ENCODE data around the gene RNASE13.

The RNASE13 gene

GRCh38 chr14:21023817-21024584 is 10.6 kb downstream of the RNASE13 start:
- peak overlapping the region; percentile 69 for H3K4me3 ChIP-seq (ENCODE audit: low read depth, low read length)
- CTCF ChIA-PET: interaction anchor here (0.8 to 1.7 kb wide), 6 partner anchors 10 to 81 kb away, joined by 3 to 6 read pairs (median 4); no protein-coding TSS in a partner anchor

More at GRCh38 chr14:21023817-21024584, 10.6 kb downstream of the RNASE13 start:
- POLR2A ChIA-PET: interaction anchor here (1.0 kb wide), 1 partner anchor 9 kb away, joined by 5 read pairs; no protein-coding TSS in a partner anchor
- no peak for TF ChIP-seq ZNF670 (tag by site-specific recombination; IDR thresholded peaks at IDR 0.05; ENCODE audit: low read depth)
- TF ChIP-seq ZNF473 (tag by site-specific recombination; IDR thresholded peaks at IDR 0.05): no peak
- TF ChIP-seq ZNF324 (tag by site-specific recombination; IDR thresholded peaks at IDR 0.05): no peak
- TF ChIP-seq CTCF (tag by site-specific recombination; IDR thresholded peaks at IDR 0.05): no peak
- TF ChIP-seq ZNF624 (tag by site-specific recombination; IDR thresholded peaks at IDR 0.05): no peak
- TF ChIP-seq ZNF280C (tag by site-specific recombination; IDR thresholded peaks at IDR 0.05): no peak
- TF ChIP-seq ZNF48 (tag by site-specific recombination; IDR thresholded peaks at IDR 0.05): no peak
- TF ChIP-seq ZNF391 (tag by site-specific recombination; IDR thresholded peaks at IDR 0.05; ENCODE audit: borderline replicate concordance, low read depth): no peak
- no peak for TF ChIP-seq ZNF426 (tag by site-specific recombination; IDR thresholded peaks at IDR 0.05)
- no peak for TF ChIP-seq PBX3 (CRISPR knock-in tag; IDR thresholded peaks at IDR 0.05)
- TF ChIP-seq ZSCAN18 (tag by site-specific recombination; IDR thresholded peaks at IDR 0.05): no peak
- no peak for TF ChIP-seq ZFP3 (tag by site-specific recombination; IDR thresholded peaks at IDR 0.05; ENCODE audit: low read depth)
- TF ChIP-seq TCF7L2 (IDR thresholded peaks at IDR 0.05; ENCODE audit: borderline replicate concordance, low read depth, low read length): no peak
- no peak for TF ChIP-seq ZSCAN16 (tag by site-specific recombination; IDR thresholded peaks at IDR 0.05)
- TF ChIP-seq KLF17 (tag by site-specific recombination; IDR thresholded peaks at IDR 0.05): no peak
- TF ChIP-seq ELK4 (IDR thresholded peaks at IDR 0.05; ENCODE audit: borderline replicate concordance, low read depth, low read length): no peak
- no peak for TF ChIP-seq ZNF626 (tag by site-specific recombination; IDR thresholded peaks at IDR 0.05)
- no peak for TF ChIP-seq MEIS1 (CRISPR knock-in tag; IDR thresholded peaks at IDR 0.05; ENCODE audit: borderline replicate concordance)
- no peak for TF ChIP-seq ZNF561 (tag by site-specific recombination; IDR thresholded peaks at IDR 0.05; ENCODE audit: borderline replicate concordance)
- Histone ChIP-seq H3K27ac (ENCODE audit: extremely low read depth, low read depth, low read length) (peak overlapping the region; percentile 74; the same call in 1 of the 2 replicates), H3K4me1 (ENCODE audit: control insufficient read depth, insufficient read depth, low read length) (peaks cover 10% of the 10 kb centered on the region; the same call in 1 of the 2 replicates), H3K9me3 (ENCODE audit: control insufficient read depth, insufficient read depth, low read depth, low read length) (no peaks in the 10 kb centered on the region), H3K36me3 (ENCODE audit: control insufficient read depth in 2 of 2, insufficient read depth in 1 of 2, low read length in 2 of 2) (peaks cover 0 to 30% of the 10 kb centered on the region in 2 experiments; a peak in 2 of 3 replicates)

All from HEK293 (cell line).